Liver (tissue), 3 donors: ENCODE data around the gene BHLHE40.

ENCODE experiments used
- ATF3 ChIP-seq: IDR thresholded peaks from 2 replicates; pipeline ENCODE4 v1.6.1; 2016; ENCODE audit warnings: antibody characterized with exemption
- CTCF ChIP-seq: fragments of 150-350 bp; IDR thresholded peaks from 2 replicates; pipeline ENCODE4 v1.5.1; 2017; ENCODE audit warnings: improper control_type of control experiment, low read depth, low read length; ENCODE audit not compliant: missing input control
- FOXA1 ChIP-seq: IDR thresholded peaks from 2 replicates; pipeline ENCODE4 v1.6.1; 2016; ENCODE audit warnings: antibody characterized with exemption
- GABPA ChIP-seq, 2 donors: IDR thresholded peaks in 1 of 2; conservative IDR thresholded peaks in 1 of 2; 2 replicates each; pipeline ENCODE4 v1.6.1; 2016; ENCODE audit warnings: antibody characterized with exemption in 2 of 2, mild to moderate bottlenecking in 1 of 2, moderate library complexity in 1 of 2
- MAX ChIP-seq: IDR thresholded peaks from 2 replicates; pipeline ENCODE4 v1.6.1; 2016; ENCODE audit warnings: antibody characterized with exemption
- RAD21 ChIP-seq, 2 donors: IDR thresholded peaks; 2 replicates each; pipeline ENCODE4 v1.6.1; 2016; ENCODE audit warnings: antibody characterized with exemption in 2 of 2, mild to moderate bottlenecking in 2 of 2
- REST ChIP-seq: IDR thresholded peaks from 2 replicates; pipeline ENCODE4 v1.6.1; 2016; ENCODE audit warnings: antibody characterized with exemption, mild to moderate bottlenecking
- RXRA ChIP-seq, 2 donors: IDR thresholded peaks; 2 replicates each; pipeline ENCODE4 v1.6.1; 2017 to 2018; ENCODE audit warnings: antibody characterized with exemption in 2 of 2, mild to moderate bottlenecking in 1 of 2
- TAF1 ChIP-seq: conservative IDR thresholded peaks from 2 replicates; pipeline ENCODE4 v1.6.1; 2016; ENCODE audit warnings: antibody characterized with exemption, mild to moderate bottlenecking
- YY1 ChIP-seq: IDR thresholded peaks from 2 replicates; pipeline ENCODE4 v1.6.1; 2016; ENCODE audit warnings: antibody characterized with exemption, mild to moderate bottlenecking
- ZBTB33 ChIP-seq: IDR thresholded peaks from 2 replicates; pipeline ENCODE4 v1.6.1; 2016; ENCODE audit warnings: antibody characterized with exemption
- donor health status: healthy.
- donor health status: healthy.

GRCh38 chr3:4995500-4996053 is 16.3 kb downstream of the BHLHE40 start:
- TF ChIP-seq CTCF (no peak), FOXA1 (no peak), REST (no peak), GABPA (IDR thresholded peaks at IDR 0.05 in 1 of 2, conservative IDR thresholded peaks at IDR 0.05 in 1 of 2) (no peak), RXRA (IDR thresholded peaks at IDR 0.05) (no peak), TAF1 (no peak), RAD21 (IDR thresholded peaks at IDR 0.05) (no peak), ZBTB33 (no peak), MAX (no peak), YY1 (no peak), ATF3 (no peak)
